NCI-H2196 (cell line): ENCODE measurements around the gene GNAZ.

Source experiments
- DNase-seq: peaks from one replicate; lab custom pipeline; 2025; ENCODE audit not compliant: unreplicated experiment; lab: John Stamatoyannopoulos, UW

Gene GNAZ

DNA sequence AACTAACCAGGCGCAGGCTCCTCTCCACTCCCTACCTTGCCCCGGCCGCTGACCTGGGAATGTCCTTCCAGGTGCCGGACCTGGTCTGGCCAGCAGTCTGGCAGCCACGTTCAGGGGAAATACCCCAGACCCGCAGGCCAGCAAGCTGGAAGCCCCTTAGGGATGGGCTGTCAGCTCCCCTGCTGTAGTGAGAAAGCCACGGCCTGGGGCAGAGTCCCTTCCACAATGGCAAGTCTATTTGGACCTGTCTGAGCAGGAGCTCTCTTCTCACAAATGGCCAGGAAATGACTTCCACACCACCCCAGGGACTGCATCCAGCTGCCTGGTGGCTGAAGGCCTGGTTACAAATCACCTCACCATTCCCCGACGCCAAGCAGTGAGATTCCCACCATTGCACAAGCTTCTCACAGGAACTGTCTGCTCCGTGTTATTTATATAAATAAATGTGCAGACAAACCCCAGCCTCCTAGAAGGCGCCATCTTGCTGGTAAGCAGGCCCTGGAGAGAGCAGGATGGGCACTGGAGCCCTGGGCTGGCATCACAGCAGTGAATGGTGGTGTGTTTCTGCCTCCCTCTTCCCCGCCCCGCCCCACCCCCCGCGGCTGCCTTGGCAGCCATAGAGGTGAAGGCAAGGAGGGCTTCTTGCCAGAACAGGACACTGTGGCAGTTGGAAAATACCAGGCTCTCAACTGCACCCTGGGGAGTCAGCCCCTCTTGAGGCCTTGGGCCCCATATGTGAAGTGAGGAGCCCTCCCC, 47.8 kb downstream of the GNAZ start:
- DNase-seq: no peak

DNA sequence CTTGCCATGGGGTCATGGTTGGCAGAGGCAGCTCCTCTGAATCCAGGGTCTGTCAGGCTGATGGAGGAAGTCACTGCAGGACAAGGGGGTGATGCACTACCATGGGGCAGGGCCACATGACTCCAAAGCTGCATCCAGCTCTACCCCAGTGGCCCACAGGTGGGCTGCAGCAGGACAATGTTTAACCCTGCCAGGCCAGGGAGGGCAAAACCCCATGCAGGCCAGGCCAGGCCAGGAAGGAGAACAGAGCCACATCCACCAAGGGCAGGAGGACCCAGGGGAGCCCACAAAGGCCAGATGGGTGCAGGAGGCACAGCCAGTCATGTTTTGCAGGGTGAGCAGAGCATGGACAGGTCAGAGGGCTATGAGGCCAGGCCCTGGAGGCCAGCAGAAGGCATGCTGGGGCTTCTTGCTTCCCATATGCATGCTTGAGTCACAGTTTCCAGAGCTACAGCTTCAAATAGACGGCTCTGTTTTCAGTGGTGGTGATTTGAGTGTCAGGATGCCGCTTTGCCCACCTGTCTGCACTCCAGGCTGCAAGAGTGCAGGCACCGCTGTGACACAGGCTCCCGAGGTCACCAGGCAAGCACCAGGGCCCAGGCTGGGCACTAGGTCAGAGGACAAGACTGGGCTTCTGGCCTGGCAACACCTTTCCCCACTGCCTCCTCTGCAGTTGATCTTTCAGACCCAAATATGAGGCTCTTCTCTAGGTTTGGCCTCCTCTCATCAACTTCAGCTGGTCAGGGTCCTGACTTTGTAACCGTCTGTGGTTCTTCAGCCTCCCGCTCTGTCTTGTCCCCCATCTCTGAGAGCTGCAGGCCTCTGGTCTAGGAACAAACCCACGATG, 48.6 kb downstream of the GNAZ start:
- DNase-seq: no peak

DNA sequence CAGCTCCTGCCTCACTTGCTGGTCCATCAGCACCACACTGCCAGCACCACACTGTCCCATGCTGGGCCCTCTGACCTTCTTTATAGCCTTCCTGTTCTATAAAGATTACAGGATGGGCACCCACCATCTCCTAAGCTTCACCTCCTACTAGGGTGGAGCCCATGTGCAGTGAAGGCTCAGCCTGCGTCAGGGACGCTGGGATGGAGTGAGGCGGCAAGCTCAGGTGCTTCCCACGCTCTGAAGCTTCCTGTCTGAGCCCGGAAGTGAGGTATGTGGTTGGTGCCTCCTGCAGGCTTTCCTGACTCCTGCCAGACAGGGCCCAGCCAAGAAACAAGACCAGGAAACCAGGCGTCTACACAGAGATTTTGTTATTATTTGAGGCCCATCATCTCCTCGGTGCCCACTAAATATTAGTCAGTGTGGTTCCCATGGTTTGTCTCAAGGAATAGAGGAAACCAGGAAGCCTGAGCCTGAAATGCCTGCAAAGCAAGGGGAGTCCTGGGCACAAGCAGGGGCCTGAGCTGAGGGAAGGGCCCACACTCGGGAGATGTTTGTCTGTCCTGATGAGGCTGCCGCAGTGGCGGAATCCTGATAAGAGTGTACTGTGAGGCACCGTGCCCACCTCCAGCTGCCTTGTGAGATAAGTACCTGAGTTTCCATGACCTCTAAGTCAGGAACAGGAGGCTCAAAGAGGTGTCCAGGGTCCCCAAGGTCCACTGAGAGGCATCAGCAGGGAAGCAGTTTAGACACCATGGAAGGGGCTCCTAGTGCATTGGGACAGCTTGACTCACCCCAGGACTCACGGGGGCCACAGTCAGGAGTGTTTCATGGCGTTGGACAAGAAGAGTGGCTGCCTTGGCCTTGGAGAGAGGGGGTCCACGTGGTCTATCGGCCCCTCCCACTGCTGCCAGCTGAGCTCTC, 49.4 kb downstream of the GNAZ start:
- no peak for DNase-seq

DNA sequence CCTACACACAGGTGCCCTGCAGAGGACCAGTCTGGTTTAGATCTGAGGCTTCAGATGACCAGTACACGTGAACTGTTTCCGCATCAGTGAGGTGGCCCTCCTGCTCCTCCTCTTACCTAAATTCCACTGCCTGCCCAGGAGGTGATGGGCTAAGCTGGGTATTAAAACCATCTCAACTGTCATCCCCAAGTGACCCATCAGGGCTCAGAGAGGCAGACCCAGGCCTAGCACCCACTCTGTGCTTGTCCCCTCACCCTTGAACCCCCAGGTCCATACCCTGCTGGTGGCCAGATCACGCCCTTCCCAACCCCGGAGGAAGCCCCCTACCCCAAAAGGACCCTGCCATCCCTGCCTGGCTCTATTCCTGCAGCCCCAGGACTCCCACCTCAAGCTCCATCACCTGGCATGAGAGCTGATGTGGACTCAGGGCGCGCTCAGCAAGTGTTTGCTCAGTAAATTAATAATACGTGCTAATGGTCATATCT, 50.1 kb downstream of the GNAZ start:
- no peak for DNase-seq

DNA sequence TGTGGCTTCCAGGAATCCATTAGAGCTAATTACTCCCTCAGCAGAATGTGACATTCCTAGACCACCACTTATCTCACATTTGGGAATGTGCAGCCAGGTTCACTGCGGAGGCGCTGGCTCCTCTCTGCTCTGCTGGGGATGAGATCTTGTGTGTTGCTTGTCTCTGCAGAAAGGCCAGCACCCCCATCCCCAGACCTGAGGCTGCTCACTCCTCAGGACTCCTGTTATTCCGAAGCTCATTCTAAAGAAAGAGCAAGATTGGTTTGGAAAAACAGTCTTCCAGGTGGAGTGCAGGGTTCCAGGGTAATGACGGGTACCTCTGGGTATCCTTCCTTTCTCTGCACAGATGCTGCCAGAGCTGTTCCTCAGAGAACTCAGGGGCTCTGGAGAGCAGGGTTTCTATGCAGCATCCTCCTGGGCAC, 50.7 kb downstream of the GNAZ start:
- no peak for DNase-seq

DNA sequence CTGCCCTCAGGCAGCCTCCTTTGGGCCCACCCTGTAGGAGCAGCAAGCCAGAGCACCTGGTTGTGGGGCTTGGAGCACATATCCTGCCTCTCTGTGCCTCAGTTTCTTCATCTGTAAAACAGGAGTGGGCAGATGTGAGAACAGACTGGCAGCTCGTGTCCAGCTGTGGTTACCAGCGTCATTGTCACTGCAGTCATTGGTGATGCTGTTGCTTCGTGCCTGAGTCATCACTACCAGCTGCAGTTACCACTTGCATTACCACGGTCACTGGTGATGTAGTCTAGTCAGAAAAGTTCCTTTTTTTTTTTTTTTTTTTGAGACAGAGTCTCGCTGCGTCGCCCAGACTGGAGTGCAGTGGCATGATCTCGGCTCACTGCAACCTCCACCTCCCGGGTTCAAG, 51.1 kb downstream of the GNAZ start:
- no peak for DNase-seq

DNA sequence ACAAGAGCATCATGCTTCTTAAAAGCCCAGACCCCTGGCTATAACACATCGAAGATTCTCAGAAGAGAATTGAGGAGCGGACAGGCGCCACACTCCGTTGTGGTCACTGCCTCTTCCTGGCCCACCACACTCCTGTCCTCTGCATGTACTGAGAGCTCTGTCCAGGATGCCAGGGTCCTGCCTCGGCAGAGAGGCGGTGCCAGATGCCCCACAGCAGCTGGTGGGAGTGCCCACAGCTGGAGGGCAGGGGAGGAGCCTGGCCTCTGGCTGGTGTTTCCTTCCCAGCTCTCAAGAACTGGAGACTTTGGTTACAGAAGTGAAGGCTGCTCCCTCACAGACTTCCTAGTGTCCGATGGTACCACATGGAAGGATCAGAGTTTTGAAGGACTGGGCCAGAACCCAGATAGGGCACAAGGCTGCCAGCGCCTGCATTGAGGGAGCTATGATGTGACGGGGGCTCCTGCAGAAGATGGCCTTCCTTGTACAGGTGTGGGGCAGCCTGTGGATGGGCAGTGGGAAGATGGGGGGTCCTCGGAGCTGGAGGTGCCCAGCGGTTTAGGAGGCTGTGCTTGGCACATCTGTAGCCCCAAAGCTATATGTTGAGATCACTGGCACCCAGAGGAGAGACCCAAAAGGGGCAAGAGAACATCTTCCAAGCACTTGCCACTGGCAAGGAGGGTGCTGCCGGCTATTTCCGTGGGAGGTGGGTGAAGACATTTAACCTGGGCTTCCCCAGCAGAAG, 52.1 kb downstream of the GNAZ start:
- DNase-seq: no peak

DNA sequence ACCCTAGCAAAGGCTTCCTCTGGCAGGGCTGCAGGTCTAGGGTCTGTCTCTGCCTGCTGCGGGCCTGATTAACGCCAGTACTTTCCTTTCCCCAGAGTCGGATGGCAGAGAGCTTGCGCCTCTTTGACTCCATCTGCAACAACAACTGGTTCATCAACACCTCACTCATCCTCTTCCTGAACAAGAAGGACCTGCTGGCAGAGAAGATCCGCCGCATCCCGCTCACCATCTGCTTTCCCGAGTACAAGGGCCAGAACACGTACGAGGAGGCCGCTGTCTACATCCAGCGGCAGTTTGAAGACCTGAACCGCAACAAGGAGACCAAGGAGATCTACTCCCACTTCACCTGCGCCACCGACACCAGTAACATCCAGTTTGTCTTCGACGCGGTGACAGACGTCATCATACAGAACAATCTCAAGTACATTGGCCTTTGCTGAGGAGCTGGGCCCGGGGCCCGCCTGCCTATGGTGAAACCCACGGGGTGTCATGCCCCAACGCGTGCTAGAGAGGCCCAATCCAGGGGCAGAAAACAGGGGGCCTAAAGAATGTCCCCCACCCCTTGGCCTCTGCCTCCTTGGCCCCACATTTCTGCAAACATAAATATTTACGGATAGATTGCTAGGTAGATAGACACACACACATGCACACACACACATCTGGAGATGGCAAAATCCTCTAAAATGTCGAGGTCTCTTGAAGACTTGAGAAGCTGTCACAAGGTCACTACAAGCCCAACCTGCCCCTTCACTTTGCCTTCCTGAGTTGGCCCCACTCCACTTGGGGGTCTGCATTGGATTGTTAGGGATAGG, 52.9 kb downstream of the GNAZ start:
- DNase-seq: no peak

DNA sequence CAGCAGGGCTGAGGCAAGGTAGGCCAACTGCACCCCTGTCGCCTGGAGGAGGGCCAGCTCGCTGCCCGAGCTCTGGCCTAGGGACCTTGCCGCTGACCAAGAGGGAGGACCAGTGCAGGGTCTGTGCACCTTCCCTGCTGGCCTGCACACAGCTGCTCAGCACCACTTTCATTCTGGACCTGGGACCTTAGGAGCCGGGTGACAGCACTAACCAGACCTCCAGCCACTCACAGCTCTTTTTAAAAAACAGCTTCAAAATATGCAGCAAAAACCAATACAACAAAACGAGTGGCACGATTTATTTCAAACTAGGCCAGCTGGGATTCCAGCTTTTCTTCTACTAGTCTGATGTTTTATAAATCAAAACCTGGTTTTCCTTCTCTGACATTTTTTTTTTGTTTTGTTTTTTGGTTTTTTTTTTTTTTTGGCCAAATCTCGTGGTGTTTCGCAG, 53.5 kb downstream of the GNAZ start:
- DNase-seq: no peak

DNA sequence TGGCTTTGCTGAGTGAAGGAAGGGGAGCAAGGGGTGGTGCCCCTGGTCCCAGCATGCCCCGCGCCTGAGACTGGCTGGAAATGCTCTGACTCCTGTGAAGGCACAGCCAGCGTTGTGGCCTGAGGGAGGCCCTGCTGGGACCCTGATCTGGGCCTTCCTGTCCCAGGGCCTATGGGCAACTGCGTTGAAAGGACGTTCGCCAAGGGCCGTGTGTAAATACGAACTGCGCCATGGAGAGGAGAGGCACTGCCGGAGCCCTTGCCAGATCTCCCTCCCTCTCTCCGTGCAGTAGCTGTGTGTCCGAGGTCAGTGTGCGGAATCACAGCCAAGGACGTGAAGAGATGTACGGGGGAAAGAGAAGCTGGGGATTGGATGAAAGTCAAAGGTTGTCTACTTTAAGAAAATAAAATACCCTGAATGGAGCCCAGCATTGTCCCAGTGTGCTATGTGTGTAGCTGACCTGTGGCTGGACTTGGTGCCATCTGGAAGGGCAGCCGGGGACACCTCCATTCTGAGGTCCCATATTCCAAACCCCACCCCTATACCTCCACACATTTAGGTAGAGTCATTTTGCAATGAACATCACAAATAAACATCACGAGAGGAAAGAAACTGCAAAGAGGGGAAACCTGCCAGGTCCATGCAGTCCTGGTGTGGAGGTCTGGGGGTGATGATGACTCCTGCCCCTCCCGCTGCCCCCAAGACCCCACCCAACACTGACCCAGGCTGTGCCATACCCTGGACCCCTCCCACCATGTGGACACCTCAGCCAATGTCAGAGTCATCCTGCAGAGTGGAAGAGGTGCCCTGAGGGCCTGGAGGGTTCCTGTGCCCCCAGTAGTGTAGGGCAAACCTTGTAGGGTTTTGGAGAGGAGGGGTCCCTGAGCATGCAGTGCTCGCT, 54.5 kb downstream of the GNAZ start:
- no peak for DNase-seq

DNA sequence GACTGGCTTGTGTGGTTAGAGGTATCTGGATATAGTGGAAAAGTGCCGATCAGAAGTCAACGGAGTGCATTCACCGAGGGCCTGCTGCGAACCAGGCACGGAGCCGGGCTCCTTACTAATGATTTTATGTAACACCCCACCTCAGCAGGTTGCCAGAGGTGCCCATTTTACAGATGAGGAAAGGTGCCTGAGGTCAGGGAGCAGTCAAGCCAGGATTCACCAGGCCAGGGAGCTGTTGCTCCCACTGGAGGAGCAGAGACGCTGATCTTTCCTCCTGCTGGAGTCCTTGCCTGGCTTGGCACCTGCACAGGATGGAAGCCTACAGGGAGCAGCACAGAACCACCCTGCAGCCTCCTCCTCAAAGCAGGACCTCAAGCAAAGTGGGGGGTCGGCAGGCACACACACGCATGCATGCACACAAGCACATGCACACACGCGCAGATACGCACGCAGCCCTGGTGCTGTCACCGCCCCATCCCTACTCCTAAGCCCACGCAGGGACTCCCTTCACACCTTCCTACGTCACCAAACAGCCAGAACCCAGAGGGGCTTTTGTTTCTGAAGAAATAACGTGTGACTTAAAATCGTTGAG, 55.3 kb downstream of the GNAZ start:
- DNase-seq: no peak

DNA sequence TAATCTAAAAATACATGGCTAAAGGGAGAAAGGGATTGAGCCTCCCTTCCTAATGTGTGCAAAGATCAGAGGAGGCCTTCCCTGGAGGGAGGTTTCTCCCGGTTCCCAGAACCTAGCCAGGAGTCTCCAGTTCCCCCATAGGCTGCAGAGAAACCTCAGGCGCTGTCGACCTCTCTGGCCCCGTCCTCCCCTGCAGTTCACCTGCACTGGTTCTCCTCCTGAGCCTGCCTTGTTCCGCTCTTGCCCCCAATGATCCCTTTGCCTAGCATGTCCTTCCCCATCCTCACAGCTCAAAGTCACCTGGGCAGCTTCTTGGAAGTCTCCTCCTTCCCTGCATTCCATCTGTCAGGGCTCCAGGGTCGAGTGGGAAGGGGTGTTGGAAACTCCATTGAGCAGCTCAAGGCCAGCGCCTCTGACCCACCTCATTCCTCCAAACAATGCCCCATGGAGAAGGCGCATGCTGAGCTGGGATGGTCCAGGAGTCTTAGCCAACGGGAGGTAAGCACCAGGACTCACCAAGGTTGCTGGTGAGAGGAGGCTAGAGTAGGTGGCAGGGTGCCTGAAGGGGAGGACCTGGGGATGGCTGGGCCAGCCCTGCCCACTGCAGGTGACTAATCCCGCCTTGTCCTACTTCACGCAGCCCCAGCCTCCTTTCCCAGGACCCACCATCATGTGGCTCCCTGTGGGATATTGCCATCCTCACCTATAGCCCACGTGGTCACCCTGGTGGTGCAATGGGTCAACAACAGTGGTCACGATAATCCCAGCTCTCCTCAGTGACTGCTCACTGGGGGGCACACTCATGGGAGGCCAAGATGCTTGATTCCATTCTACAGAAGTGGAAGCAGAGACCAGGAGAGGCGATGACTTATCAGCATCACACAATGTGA, 56.1 kb downstream of the GNAZ start:
- no peak for DNase-seq

DNA sequence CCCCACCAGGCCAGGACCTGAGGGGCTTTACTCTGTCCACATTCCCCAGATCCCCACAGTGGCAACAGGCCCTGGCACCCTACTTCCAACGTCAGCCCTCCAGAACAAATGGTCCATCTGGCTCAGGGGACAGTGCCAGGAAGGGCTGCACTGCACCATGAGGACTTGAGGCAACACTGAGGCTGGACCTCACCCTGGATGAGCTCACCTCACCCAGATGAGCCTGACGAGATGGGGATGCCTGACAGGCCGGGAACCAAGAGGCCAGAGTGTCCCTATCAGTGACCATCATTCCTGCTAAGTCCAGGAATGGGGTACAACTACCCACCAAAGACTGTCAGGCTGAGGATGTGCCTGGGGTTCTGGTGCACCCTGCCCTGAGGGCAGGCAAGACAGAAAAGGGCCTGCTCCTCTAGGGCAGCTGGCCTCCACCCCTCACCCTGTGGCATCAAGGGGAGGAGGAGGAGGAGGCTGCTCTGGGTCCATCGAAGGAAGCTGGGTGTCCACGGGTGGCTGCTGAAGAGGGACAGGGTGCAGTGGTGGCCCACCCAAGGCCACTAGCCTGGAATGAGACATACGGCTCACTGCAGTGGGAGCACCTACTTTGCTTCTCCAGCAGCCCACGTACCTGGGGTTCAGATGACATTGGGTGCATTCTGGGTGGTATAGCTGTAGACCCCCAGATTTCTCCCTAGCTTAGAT, 56.9 kb downstream of the GNAZ start:
- DNase-seq: no peak

DNA sequence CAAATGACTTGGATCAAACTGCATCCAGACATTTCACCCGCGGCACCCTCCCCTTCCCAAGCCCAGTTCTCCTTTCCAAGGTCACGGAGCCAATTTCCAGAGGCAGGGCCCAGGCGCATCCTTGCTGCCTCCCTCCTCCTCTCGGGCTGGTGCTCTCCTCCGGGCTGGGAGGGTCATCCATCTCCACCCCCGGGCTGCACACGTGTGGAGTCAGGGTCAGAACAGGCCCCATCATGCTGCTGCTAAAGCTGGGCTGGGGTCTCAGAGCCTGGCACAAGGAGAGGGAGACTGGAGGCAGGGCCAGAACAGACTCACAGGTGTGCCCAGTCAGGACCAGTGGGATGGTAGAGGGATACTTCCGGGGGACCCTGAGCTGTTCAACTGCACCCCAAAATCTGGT, 57.5 kb downstream of the GNAZ start:
- no peak for DNase-seq

DNA sequence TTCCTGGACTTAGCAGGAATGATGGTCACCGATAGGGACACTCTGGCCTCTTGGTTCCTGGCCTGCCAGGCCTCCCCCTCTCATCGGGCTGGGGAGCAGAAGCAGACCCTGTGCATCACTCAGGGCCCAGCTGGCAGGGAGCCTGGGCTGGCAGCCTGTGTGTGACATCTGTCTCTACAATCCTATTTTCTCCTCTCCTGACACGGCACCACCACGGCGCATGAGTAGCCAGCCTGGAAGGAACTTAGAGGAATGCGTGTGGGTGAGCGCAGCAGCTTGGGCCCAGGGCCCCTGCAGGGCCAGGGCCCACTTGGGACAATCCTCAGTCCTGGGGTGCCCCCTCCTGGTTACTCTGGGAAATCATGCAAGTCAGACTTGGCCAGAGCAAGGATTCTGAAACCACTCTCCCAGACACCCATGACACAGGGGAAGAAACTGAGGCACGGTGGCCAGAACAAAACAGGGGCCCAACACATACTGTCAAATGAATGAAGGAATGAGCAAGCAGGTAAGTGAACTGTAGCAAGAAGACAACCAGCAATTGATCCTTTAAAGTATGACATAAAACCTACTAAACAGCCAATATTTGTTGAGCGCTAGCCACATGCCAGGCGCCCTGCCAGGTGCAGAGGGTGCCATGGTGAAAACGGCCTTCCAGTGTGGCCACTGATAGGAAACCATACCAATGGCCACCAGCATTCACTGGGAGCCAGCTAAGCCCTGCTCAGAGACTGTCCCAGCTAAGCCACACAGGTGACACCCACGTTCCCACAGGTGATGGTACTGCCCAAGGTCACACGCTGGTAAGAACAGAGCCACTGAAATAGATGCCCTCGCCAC, 58.2 kb downstream of the GNAZ start:
- peak; percentile 37 for DNase-seq

DNA sequence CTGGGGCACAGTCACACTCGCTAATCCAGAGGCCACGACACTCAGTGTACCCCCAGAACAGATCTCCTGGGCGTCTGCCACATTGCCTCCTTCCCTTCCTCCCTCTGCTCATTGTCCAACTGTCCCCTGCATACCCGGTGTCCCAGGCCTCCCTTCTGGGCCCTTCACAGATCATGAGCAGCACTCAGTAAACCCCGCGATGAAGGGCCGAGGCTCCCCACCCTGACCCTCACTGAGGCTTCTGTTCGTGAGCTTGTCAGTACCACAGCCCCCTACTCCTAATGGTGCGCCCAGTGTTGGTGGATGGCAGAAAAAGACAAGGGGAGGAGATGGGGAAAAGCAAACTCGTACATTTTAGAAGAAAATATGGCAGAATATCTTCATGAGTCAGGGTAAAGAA, 58.8 kb downstream of the GNAZ start:
- no peak for DNase-seq
